ENCODE measurements around the gene C2orf81. TPM values are rescaled to one million over a fixed set of nuclear protein-coding genes. Genes with fewer than 3 reads are reported as not detected.
"Not testable (repeated sequence)": the region's sequence is repeated elsewhere in the genome, so short reads cannot be mapped to it uniquely, and the experiment has no call there.

The C2orf81 gene
- total and polyA plus RNA-seq, 8 donors: 0.87 to 6.5 (median 2.0) TPM

DNA sequence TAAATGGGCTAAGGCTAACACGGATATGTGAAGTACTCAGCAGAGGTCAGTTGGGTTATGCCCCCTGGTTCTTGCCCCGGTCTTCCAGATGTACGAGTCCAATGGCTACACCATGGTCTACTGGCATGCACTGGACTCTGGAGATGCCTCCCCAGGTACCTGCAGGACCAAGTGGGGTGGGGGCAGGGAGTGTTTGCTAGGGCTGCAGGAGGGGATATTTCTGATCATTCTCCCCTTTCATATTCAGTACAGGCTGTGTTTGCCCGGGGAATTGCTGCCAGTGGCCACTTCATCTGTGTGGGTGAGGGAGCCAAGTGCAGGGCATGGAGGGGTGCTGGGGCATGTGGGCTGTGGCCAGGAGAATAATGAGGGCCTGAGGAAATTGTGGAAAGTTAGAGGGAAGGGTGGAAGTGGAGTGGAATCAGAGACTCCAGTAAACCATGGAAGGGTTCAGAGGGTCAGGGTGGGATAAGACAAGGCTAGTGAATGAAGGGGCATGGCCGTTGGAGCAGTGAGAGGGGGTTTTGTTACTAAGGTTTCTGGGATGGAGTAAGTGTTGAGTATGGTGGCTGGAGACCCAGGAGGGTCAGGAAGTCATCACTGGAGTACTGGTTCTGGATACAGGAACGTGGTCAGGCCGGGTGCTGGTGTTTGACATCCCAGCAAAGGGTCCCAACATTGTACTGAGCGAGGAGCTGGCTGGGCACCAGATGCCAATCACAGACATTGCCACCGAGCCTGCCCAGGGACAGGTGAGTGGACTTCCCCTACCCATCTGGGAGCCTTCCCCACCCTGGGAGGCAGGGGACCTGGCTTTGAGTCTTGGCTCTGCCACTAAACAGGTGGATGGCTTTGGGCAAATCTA, 2.0 kb upstream of the C2orf81 start:
- peak in 1 of 6 donors; percentile 67 for DNase-seq

DNA sequence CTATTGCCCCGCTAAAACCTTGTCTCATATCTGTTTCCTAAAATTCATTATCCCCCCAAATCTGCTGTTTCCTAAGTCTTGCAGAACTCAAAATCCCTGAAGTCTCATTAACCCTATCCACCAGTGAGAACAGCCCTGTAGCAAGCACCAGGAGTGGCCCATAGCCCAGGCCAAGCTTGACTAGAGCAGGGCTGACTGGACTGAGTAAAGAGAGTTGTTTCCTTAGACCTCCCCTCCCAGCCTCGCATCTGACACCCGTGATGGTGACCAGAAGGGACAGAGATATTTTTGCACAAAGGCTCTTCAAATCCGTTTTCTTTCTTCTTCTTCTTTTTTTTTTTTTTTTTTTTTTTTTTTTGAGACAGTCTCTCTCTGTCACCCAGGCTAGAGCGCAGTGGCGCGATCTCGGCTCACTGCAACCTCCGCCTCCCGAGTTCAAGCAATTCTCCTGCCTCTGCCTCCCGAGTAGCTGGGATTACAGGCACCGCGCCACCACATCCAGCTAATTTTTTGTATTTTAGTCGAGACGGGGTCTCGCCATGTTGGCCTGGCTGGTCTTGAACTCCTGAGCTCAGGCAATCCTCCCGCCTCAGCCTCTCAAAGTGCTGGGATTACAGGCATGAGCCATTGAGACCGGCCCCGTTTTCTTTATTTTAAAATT, 846 bp downstream of the C2orf81 start:
- H3K4me1 ChIP-seq; DNase-seq; H3K9me3 ChIP-seq; ATAC-seq; H3K36me3 ChIP-seq; H3K27me3 ChIP-seq; intact Hi-C loops (cut with DNase I); FAIRE-seq; H3K27ac ChIP-seq: not testable (repeated sequence)
- H3K4me3 ChIP-seq: peak overlapping the region in 2 of 4 donors; percentile 51 to 63
- WGBS, 2 donors: 70 to 71% methylated on average over 19 of the region's 19 CpGs

More for the DNA sequence above, 2.0 kb upstream of the C2orf81 start:
- peaks cover 0 to 20% (median 6%) of the 10 kb centered on the region in 3 donors for H3K36me3 ChIP-seq
- no peak overlapping the region for H3K4me3 ChIP-seq
- no peaks in the 10 kb centered on the region for H3K9me3 ChIP-seq
- no peaks in the 10 kb centered on the region for H3K27me3 ChIP-seq
- H3K4me1 ChIP-seq: peaks cover 0 to 4% (median 0%) of the 10 kb centered on the region in 3 donors
- 56 to 61% methylated on average over 9 of the region's 9 CpGs for WGBS, 2 donors
- no peak for ATAC-seq
- no peak overlapping the region for H3K27ac ChIP-seq
- TF ChIP-seq, protein P1, sequence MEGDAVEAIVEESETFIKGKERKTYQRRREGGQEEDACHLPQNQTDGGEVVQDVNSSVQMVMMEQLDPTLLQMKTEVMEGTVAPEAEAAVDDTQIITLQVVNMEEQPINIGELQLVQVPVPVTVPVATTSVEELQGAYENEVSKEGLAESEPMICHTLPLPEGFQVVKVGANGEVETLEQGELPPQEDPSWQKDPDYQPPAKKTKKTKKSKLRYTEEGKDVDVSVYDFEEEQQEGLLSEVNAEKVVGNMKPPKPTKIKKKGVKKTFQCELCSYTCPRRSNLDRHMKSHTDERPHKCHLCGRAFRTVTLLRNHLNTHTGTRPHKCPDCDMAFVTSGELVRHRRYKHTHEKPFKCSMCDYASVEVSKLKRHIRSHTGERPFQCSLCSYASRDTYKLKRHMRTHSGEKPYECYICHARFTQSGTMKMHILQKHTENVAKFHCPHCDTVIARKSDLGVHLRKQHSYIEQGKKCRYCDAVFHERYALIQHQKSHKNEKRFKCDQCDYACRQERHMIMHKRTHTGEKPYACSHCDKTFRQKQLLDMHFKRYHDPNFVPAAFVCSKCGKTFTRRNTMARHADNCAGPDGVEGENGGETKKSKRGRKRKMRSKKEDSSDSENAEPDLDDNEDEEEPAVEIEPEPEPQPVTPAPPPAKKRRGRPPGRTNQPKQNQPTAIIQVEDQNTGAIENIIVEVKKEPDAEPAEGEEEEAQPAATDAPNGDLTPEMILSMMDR (IDR thresholded peaks at IDR 0.05): no peak
- FAIRE-seq: no peak
- intact Hi-C loops (cut with DNase I): no loop called here

DNA sequence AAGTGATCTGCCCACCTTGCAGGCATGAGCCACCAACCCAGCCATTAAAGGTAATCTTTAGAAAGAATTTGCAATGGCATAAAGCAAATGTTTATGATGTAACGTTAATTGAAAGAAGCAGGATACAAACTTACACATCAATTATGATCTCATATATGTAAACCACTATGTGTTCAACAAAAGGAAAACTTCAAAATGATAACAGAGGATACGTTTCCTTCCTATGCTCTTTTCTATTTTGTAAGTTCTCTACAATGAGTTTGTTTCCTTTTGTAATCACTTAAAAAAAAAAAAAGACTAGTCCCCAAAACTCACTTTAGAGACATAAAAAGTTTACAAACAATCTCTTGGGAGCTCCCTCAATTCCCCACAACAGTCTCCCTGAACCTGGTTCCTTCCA, 1.4 kb downstream of the C2orf81 start:
- H3K27me3 ChIP-seq: no peaks in the 10 kb centered on the region
- ATAC-seq (no peak), FAIRE-seq (no peak), DNase-seq (no peak)
- TF ChIP-seq, protein P1 (IDR thresholded peaks at IDR 0.05): no peak
- H3K9me3 ChIP-seq: no peaks in the 10 kb centered on the region
- intact Hi-C loops (cut with DNase I): no loop called here
- no peaks in the 10 kb centered on the region for H3K36me3 ChIP-seq
- H3K27ac ChIP-seq: no peak overlapping the region
- H3K4me1 ChIP-seq: peaks cover 0 to 4% (median 0%) of the 10 kb centered on the region in 3 donors
- 79 to 93% methylated on average over 2 of the region's 2 CpGs for WGBS, 2 donors
- H3K4me3 ChIP-seq: no peak overlapping the region

DNA sequence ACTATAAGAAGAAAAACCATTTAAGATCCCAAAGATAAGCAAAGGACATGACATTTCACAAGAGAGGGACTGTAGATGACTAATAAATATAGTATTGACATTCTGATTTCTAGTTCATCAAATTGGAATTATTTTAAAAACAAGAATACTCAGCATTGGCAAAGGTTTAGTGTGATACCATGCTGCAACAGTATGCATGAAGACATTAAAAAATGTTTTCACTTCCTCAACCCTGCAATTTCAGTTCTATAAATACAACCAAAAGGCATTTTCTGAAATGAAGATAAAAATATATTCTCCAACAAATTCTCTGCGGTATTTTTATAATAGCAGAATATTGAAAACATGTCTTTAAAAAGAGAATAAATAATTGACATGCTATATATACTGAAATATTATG, 2.1 kb downstream of the C2orf81 start:
- Histone ChIP-seq H3K27me3 (no peaks in the 10 kb centered on the region), H3K4me3 (no peak overlapping the region), H3K36me3 (no peaks in the 10 kb centered on the region), H3K9me3 (no peaks in the 10 kb centered on the region), H3K4me1 (peaks cover 0 to 4% (median 0%) of the 10 kb centered on the region in 3 donors), H3K27ac (no peak overlapping the region)
- FAIRE-seq (no peak), ATAC-seq (no peak), DNase-seq (no peak)
- 84 to 94% methylated on average over 1 of the region's 1 CpG for WGBS, 2 donors
- TF ChIP-seq, protein P1 (IDR thresholded peaks at IDR 0.05): no peak
- intact Hi-C loops (cut with DNase I): no loop called here

DNA sequence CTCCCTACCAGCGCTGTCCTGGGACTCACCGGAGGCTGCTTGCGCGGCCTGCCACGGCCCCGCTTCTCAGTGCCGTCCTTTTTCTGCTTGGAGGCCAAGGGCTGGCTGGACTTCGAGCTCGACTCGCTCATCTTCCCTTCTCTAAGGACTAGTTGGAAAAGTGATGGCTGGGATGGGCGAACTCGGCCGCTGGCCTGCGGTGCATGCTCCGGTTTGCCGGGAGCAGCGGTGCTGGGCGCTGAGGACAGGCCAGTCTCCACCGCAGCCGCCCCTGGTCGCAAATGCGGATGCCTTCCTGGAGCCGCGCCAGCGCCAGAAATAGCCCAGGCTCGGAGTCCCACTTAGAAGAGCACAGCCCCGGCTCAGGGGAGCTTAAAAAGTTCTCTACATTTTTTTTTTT, 3.1 kb downstream of the C2orf81 start:
- DNase-seq (no peak), FAIRE-seq (no peak), ATAC-seq (no peak)
- intact Hi-C loops (cut with DNase I): no loop called here
- whole genome bisulfite sequencing, 2 donors: 78 to 91% methylated on average over 27 of the region's 27 CpGs
- Histone ChIP-seq H3K36me3 (no peaks in the 10 kb centered on the region), H3K27ac (no peak overlapping the region), H3K4me1 (peaks cover 0 to 4% (median 0%) of the 10 kb centered on the region in 3 donors), H3K9me3 (no peaks in the 10 kb centered on the region), H3K27me3 (no peaks in the 10 kb centered on the region), H3K4me3 (no peak overlapping the region)
- TF ChIP-seq, protein P1 (IDR thresholded peaks at IDR 0.05): no peak

Data from pancreas (tissue), 10 donors.